H1 (cell line): ENCODE data around the gene TAS2R40. TPM values are rescaled to one million over a fixed set of nuclear protein-coding genes. Genes with fewer than 3 reads are reported as not detected.

Source experiments
- CBX8 ChIP-seq: fragments of 300-800, 300-1000 bp; sonication (generic); IDR thresholded peaks from 2 replicates; pipeline ENCODE4 v1.7.1; 2016; ENCODE audit warnings: low read depth, low read length, borderline replicate concordance
- GTF2F1 ChIP-seq: IDR thresholded peaks from 2 replicates; pipeline ENCODE4 v1.6.1; 2012; ENCODE audit warnings: low read depth, low read length, improper control_type of control experiment, borderline replicate concordance
- MAX ChIP-seq: IDR thresholded peaks from 2 replicates; pipeline ENCODE4 v1.6.1; 2012; ENCODE audit warnings: inconsistent platforms
- NANOG ChIP-seq: IDR thresholded peaks from 2 replicates; pipeline ENCODE4 v1.6.1; 2011; ENCODE audit warnings: low read length, low read depth, mild to moderate bottlenecking, inconsistent platforms; ENCODE audit not compliant: insufficient read depth, poor library complexity, severe bottlenecking
- POLR2AphosphoS5 ChIP-seq: IDR thresholded peaks from 2 replicates; pipeline ENCODE4 v1.6.1; 2011; ENCODE audit warnings: low read depth, low read length
- RAD21 ChIP-seq, 2 experiments: IDR thresholded peaks in 1 of 2; conservative IDR thresholded peaks in 1 of 2; 2 replicates each; pipeline ENCODE4 v1.6.1; 2011; ENCODE audit warnings: low read depth in 2 of 2, low read length in 2 of 2, improper control_type of control experiment in 1 of 2, inconsistent platforms in 1 of 2, mild to moderate bottlenecking in 1 of 2, moderate library complexity in 1 of 2
- SIRT6 ChIP-seq: IDR thresholded peaks from one replicate; pipeline ENCODE4 v1.7.1; 2012; ENCODE audit warnings: low read length, inconsistent platforms
- polyA plus RNA-seq, 7 experiments: library from polyadenylated mRNA; depleted of rRNA in 3 of 7; stranded (reverse) in 5 of 7; unstranded in 2 of 7; fragments of >200 nt in 5 of 7; fragments of 200-250 nt in 2 of 7; gene quantifications; 1 replicate in 5 of 7; 2 replicates in 1 of 7; 4 replicates in 1 of 7; pipeline versions ENCODE4 v1.2.1 to v1.2.3, GENCODE V29; 2011 to 2013; ENCODE audit warnings: missing spikeins in 2 of 7, mixed read lengths in 2 of 7
- total RNA-seq: library from RNA; stranded (reverse); fragmentation: NEBNext Ultra II Directional; extraction: Animal tissue kit (Norgen Biotek cat#: 25700); gene quantifications from 2 replicates; pipeline ENCODE4 v1.2.1, GENCODE V29; 2021

TAS2R40 gene
- total and polyA plus RNA-seq, 2 of the 8 experiments (the other 6 are each of a cell fraction or from before 2014, with no cell fraction given) = not detected

- TF ChIP-seq MAX = no peak
- no peak for TF ChIP-seq SIRT6
- TF ChIP-seq CBX8 = no peak
- TF ChIP-seq POLR2AphosphoS5 = no peak
- no peak for TF ChIP-seq RAD21 (IDR thresholded peaks at IDR 0.05 in 1 of 2, conservative IDR thresholded peaks at IDR 0.05 in 1 of 2; ENCODE audit: low read depth in 2 of 2, low read length in 2 of 2)
- TF ChIP-seq NANOG = no peak
- TF ChIP-seq GTF2F1 = no peak
Measured at GRCh38 chr7:143236408-143236990, 14.7 kb downstream of the TAS2R40 start (continued).
